PFSK-1 (cell line): ENCODE results near the gene ATRNL1.

Source experiments
- FOXP2 ChIP-seq: optimal IDR thresholded peaks from 2 replicates; pipeline ENCODE3; 2011; ENCODE audit warnings: borderline replicate concordance, control low read depth, inconsistent platforms; ENCODE audit not compliant: insufficient read depth; ENCODE audit errors: extremely low read length, extremely low read depth
- POLR2AphosphoS5 ChIP-seq: IDR thresholded peaks from 2 replicates; pipeline ENCODE4 v1.6.1; 2012; ENCODE audit warnings: low read depth, mild to moderate bottlenecking, control low read depth, low read length, moderate library complexity
- REST ChIP-seq, 2 experiments: IDR thresholded peaks; 2 replicates each; pipeline versions ENCODE4 v1.6.1 to v1.8.0; 2011 to 2012; ENCODE audit warnings: low read depth in 2 of 2, low read length in 2 of 2, control low read depth in 1 of 2, inconsistent platforms in 1 of 2, mild to moderate bottlenecking in 1 of 2, moderate library complexity in 1 of 2; ENCODE audit not compliant: insufficient read depth in 1 of 2
- SIN3A ChIP-seq: IDR thresholded peaks from 2 replicates; pipeline ENCODE4 v1.6.1; 2012; ENCODE audit warnings: mild to moderate bottlenecking, low read length, moderate library complexity, borderline replicate concordance; ENCODE audit not compliant: insufficient read depth
- TAF1 ChIP-seq: IDR thresholded peaks from 2 replicates; pipeline ENCODE4 v1.6.1; 2012; ENCODE audit warnings: low read length, control low read depth, borderline replicate concordance; ENCODE audit not compliant: insufficient read depth

ATRNL1 gene

GRCh38 chr10:115432188-115432819, 339.1 kb downstream of the ATRNL1 start:
- TF ChIP-seq REST (IDR thresholded peaks at IDR 0.05; ENCODE audit: insufficient read depth in 1 of 2, low read depth in 2 of 2, low read length in 2 of 2) (no peak), POLR2AphosphoS5 (no peak), TAF1 (no peak), SIN3A (no peak), FOXP2 (no peak)

- TF ChIP-seq REST (IDR thresholded peaks at IDR 0.05; ENCODE audit: insufficient read depth in 1 of 2, low read depth in 2 of 2, low read length in 2 of 2) (no peak), SIN3A (no peak), TAF1 (no peak), POLR2AphosphoS5 (no peak), FOXP2 (no peak)
Observed at GRCh38 chr10:115436999-115437398, 343.8 kb downstream of the ATRNL1 start.

- TF ChIP-seq POLR2AphosphoS5 (no peak), TAF1 (no peak), REST (IDR thresholded peaks at IDR 0.05; ENCODE audit: insufficient read depth in 1 of 2, low read depth in 2 of 2, low read length in 2 of 2) (no peak), SIN3A (no peak), FOXP2 (no peak)
Observed at GRCh38 chr10:115441907-115442545, 348.9 kb downstream of the ATRNL1 start.

- TF ChIP-seq SIN3A (no peak), TAF1 (no peak), FOXP2 (no peak), REST (IDR thresholded peaks at IDR 0.05; ENCODE audit: insufficient read depth in 1 of 2, low read depth in 2 of 2, low read length in 2 of 2) (no peak), POLR2AphosphoS5 (no peak)
Observed at GRCh38 chr10:115456812-115457211, 363.6 kb downstream of the ATRNL1 start.
